Left ventricle myocardium inferior (tissue), 1 donor: ENCODE results near the gene TPRG1. TPM values are rescaled to one million over a fixed set of nuclear protein-coding genes. Genes with fewer than 3 reads are reported as not detected.

Source experiments
- DNase-seq: peaks from one replicate; pipeline ENCODE4 v3.0.0-alpha.2; 2020
- H3K27ac ChIP-seq: fragments of 200-600 bp; replicated peaks from 2 replicates; pipeline ENCODE4 v1.8.0; 2021
- H3K27me3 ChIP-seq: fragments of 200-600 bp; 2 replicates; pipeline ENCODE4 v1.8.0; 2021; ENCODE audit warnings: low read depth
- H3K36me3 ChIP-seq: fragments of 200-600 bp; 2 replicates; pipeline ENCODE4 v1.8.0; 2021
- H3K4me1 ChIP-seq: fragments of 200-600 bp; 2 replicates; pipeline ENCODE4 v1.8.0; 2021
- H3K4me3 ChIP-seq: fragments of 200-600 bp; 2 replicates; pipeline ENCODE4 v1.8.0; 2021; ENCODE audit warnings: mild to moderate bottlenecking, moderate library complexity
- H3K9me3 ChIP-seq: fragments of 200-600 bp; replicated peaks from 2 replicates; pipeline ENCODE4 v1.8.0; 2021
- CTCF ChIP-seq: fragments of 200-600 bp; IDR thresholded peaks from 2 replicates; pipeline ENCODE4 v1.8.0; 2021; ENCODE audit warnings: antibody characterized with exemption, mild to moderate bottlenecking, borderline replicate concordance
- intact Hi-C: fragments of 100-400 bp; cut with micrococcal nuclease; formaldehyde crosslinking; loops from one replicate; pipeline ENCODE4 v1.11.0; 2022
- total RNA-seq: library from RNA; stranded (reverse); fragmentation: NEBNext Ultra II Directional; extraction: Animal tissue kit (Norgen Biotek cat#: 25700); gene quantifications from one replicate; pipeline ENCODE4 v1.2.1, GENCODE V29; 2021
- donor health status: DM: no; HTN: yes; CAD: no; lungs with severe emphysema.

TPRG1 gene
- total RNA-seq, 1 donor from 2014 or later, result 1.5 TPM

GRCh38 chr3:189294649-189295048 lies 122.9 kb downstream of the TPRG1 start:
- Histone ChIP-seq H3K4me3 (no peak overlapping the region), H3K27ac (no peak overlapping the region), H3K9me3 (no peaks in the 10 kb centered on the region), H3K36me3 (no peaks in the 10 kb centered on the region), H3K4me1 (no peaks in the 10 kb centered on the region), H3K27me3 (peaks cover 18% of the 10 kb centered on the region)
- TF ChIP-seq CTCF, result no peak
- intact Hi-C loops, result no loop called here
- DNase-seq, result no peak

- H3K9me3 ChIP-seq, result no peaks in the 10 kb centered on the region
- peaks cover 18% of the 10 kb centered on the region for H3K27me3 ChIP-seq
- H3K36me3 ChIP-seq, result no peaks in the 10 kb centered on the region
- no peak overlapping the region for H3K27ac ChIP-seq
- DNase-seq, result no peak
- no peak for TF ChIP-seq CTCF
- intact Hi-C loops, result no loop called here
- H3K4me3 ChIP-seq, result no peak overlapping the region
- no peaks in the 10 kb centered on the region for H3K4me1 ChIP-seq
These were observed 123.3 kb downstream of the TPRG1 start for GRCh38 chr3:189295089-189295488.

GRCh38 chr3:189297932-189298331 lies 126.2 kb downstream of the TPRG1 start:
- no peak for TF ChIP-seq CTCF
- H3K4me3 ChIP-seq, result no peak overlapping the region

GRCh38 chr3:189298469-189299375 lies 127.0 kb downstream of the TPRG1 start:
- DNase-seq, result no peak
- Histone ChIP-seq H3K9me3 (no peaks in the 10 kb centered on the region), H3K27ac (no peak overlapping the region), H3K4me1 (no peaks in the 10 kb centered on the region), H3K36me3 (no peaks in the 10 kb centered on the region), H3K4me3 (no peak overlapping the region), H3K27me3 (no peaks in the 10 kb centered on the region)
- intact Hi-C loops, result no loop called here
- TF ChIP-seq CTCF, result no peak

More at GRCh38 chr3:189297932-189298331, 126.2 kb downstream of the TPRG1 start:
- intact Hi-C loops, result no loop called here
- Histone ChIP-seq H3K27me3 (peaks cover 5% of the 10 kb centered on the region), H3K27ac (no peak overlapping the region), H3K4me1 (no peaks in the 10 kb centered on the region), H3K36me3 (no peaks in the 10 kb centered on the region), H3K9me3 (no peaks in the 10 kb centered on the region)
- no peak for DNase-seq

GRCh38 chr3:189300345-189300744 lies 128.6 kb downstream of the TPRG1 start:
- intact Hi-C loops, result no loop called here
- Histone ChIP-seq H3K27me3 (no peaks in the 10 kb centered on the region), H3K4me1 (no peaks in the 10 kb centered on the region), H3K36me3 (no peaks in the 10 kb centered on the region), H3K9me3 (no peaks in the 10 kb centered on the region), H3K4me3 (no peak overlapping the region), H3K27ac (no peak overlapping the region)
- DNase-seq, result no peak
- TF ChIP-seq CTCF, result no peak
